Astrocyte of the spinal cord (primary cell): ENCODE results near the gene PABPN1.
A peak's percentile ranks its signal among the peaks of the same experiment; 100 is the strongest.

Source experiments
- DNase-seq: peaks from one replicate; pipeline ENCODE4 v3.0.0; 2011; ENCODE audit warnings: low read depth, low spot score
- H3K4me3 ChIP-seq: 2 replicates; pipeline ENCODE4 v1.5.1; 2011; ENCODE audit warnings: low read depth, mild to moderate bottlenecking, low read length, moderate library complexity
- in situ Hi-C: cut with HindIII; loops from 2 replicates; pipeline ENCODE4 v1.10.0; 2017; ENCODE audit warnings: low sequenced_read_pairs
- TF ChIP-seq, protein P1 (sequence below): IDR thresholded peaks from 2 replicates; pipeline ENCODE4 v1.5.1; 2012; ENCODE audit warnings: low read depth, mild to moderate bottlenecking, low read length, inconsistent platforms

PABPN1 gene

DNA sequence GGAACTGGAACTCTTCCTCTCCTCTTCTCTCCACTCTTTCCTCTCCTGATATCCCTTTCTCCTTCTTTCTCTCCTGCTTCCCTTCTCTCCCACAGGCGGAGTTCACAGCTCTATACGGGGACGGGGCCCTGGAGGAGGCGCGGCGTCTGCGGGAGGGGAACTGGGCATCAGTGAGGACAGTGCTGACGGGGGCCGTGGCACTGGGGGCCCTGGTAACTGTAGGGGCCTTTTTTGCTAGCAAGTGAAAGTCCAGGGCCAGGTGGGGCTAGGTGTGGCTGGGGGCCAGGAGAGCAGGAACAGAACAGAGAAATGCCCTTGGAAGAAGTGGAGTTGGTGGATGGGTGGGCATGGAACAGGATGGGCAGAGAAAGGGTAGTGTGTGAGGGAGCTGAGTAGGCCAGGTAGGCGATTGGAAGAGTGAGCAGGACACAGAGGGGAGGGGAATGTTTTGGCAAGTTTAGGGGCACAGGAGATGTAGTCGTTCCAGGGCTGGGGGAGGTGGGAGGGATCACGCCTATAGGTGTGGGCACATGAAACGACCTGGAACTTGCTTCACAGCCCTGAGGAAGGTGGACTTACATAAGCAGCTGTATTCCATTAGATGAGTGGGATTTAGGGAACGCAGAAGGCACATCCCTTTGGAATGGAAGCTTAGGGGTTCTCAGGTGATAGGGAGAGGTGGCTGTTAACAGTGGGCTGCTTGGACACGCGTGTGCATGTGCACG, 12.4 kb upstream of the PABPN1 start:
- no peak for DNase-seq
- in situ Hi-C loops = no loop called here
- TF ChIP-seq, protein P1, sequence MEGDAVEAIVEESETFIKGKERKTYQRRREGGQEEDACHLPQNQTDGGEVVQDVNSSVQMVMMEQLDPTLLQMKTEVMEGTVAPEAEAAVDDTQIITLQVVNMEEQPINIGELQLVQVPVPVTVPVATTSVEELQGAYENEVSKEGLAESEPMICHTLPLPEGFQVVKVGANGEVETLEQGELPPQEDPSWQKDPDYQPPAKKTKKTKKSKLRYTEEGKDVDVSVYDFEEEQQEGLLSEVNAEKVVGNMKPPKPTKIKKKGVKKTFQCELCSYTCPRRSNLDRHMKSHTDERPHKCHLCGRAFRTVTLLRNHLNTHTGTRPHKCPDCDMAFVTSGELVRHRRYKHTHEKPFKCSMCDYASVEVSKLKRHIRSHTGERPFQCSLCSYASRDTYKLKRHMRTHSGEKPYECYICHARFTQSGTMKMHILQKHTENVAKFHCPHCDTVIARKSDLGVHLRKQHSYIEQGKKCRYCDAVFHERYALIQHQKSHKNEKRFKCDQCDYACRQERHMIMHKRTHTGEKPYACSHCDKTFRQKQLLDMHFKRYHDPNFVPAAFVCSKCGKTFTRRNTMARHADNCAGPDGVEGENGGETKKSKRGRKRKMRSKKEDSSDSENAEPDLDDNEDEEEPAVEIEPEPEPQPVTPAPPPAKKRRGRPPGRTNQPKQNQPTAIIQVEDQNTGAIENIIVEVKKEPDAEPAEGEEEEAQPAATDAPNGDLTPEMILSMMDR = no peak
- peak overlapping the region; percentile 3 for H3K4me3 ChIP-seq

DNA sequence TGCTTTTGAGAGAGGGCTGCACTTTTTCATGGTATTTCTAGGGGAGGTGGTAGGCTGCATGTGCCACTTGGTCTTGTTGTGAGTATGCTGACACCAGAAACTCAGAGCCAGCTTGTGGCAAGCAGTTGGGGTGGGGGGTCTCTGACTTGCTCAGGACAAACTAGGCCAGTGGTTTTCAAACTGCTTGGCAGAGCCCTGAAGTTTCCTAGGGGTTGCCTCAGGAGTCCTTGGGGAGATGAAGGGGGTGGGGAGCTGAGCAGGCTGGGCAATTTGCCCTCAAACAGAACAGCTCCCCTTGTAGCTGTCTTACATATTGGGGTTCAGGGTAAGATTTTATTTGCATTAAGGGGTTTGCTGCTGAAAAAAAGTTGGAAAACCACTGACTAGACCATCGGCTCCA, 10.7 kb upstream of the PABPN1 start:
- DNase-seq = no peak
- TF ChIP-seq, protein P1 = no peak
- in situ Hi-C loops = no loop called here
- H3K4me3 ChIP-seq = no peak overlapping the region

DNA sequence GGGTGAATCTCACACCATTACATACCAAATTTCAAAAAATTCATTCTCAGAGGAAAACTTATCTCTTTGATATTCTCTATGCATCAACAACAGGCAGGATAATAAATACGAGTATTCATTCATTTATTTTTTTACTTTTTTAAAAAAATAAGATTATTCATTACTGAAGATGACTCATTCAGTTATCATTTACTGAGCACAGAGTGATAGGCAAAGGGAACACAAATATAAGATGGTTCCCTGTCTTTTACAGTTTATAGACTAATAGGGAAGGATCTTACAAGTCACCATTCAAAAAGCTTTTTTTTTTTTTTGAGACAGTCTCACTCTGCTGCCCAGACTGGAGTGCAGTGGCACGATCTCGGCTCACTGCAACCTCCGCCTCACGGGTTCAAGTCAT, 5.0 kb upstream of the PABPN1 start:
- H3K4me3 ChIP-seq = no peak overlapping the region
- TF ChIP-seq, protein P1 = no peak
- no peak for DNase-seq
- in situ Hi-C loops = no loop called here

DNA sequence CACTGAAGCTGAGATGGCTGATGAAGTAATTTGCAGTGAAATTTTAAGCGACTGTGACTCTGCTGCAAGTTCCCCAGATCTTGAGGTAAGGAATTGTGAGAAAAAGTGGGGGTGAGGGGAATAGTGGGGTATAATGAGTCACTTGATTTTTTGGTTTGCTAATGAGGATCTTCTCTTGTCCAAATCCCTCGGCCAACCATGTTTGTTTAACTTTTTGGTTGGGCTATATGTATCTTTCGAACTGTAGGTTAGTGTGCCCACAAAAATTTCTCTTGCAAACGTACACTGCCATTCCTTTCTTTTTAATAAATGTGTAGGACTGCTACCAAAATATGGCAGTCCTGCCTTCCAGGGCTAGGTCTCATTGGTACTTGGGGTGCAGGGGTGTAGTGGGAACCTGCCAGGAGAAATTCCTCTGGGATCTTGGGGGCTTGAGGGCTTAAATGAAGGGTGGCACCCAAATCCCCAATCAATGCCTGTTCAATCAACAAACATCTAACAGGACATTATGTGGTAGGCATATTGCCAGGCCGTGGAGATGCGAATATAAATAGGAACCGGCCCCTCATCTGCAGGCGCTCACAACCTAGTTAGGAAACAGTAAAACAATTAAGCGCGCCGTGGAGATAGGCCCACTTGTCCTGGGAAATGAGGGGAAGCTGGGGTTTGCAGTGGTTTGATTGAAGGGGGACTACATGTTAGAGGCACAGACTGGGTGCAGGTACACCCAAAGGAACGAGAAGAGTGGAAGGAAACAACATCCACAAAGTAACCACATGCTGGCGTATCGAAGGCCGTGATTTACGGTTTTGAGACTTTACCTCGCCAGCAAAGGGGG, 1.3 kb upstream of the PABPN1 start:
- in situ Hi-C loops = no loop called here
- no peak for DNase-seq
- H3K4me3 ChIP-seq = peak overlapping the region; percentile 25
- TF ChIP-seq, protein P1 = no peak

DNA sequence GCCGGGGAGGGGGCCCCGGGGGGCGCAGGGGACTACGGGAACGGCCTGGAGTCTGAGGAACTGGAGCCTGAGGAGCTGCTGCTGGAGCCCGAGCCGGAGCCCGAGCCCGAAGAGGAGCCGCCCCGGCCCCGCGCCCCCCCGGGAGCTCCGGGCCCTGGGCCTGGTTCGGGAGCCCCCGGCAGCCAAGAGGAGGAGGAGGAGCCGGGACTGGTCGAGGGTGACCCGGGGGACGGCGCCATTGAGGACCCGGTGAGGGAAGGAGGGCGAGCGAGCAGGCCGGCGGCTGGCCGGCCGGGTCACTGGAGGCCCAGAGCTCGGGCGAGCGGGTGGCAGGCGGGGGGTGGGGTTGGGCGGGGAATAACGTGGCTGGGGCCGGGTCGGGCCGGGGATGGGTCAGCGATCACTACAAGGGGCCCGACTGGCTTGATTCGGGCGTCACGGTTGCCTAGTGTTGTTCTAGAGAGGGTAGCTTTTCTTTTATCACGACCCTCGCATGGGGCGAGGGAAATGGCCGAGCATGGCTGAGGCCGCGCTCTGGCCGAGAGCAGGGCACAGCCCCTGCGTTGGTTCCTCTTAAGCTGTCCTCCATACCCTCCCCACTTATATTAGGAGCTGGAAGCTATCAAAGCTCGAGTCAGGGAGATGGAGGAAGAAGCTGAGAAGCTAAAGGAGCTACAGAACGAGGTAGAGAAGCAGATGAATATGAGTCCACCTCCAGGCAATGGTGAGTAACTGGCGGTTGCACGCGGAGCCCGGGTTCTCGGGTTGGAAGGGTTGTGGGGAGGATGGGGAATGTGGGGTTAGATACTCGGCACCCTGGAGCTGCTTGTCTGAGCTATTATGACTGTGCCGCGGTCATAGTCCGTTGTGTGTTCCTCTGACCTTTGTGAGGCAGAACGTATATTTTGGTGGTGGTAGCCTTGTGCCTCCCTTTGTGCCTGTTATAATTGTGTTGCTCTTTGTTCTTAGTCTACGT, 603 bp downstream of the PABPN1 start:
- in situ Hi-C loops = no loop called here
- TF ChIP-seq, protein P1 = no peak
- peak; percentile 50 for DNase-seq
- H3K4me3 ChIP-seq = peak overlapping the region; percentile 84
